ENCODE data around the gene TAF1A. TPM values are rescaled to one million over a fixed set of nuclear protein-coding genes. Genes with fewer than 3 reads are reported as not detected.

Gene TAF1A
- total and polyA plus RNA-seq, 2 of the 8 experiments (the other 6 are each of a cell fraction or from before 2014, with no cell fraction given), result 3.3 to 16.7 TPM

DNA sequence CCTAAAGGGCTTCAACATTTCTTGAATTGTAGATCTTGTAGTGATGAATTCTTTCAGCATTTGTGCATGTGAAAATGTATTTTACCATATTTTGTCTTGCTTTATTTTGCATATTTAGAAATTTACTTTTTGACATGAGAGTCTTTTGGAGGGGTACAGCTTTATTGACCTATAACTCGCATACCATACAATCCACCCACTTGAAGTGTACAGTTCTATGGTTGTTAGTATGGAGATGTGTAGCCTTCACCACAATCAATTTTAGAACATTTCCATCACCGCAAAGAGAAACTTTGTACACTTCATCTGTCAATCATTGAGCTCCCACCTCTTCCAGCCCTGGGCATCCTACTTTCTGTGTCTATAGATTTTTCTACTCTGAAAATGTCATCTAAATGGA is 21.0 kb upstream of the TAF1A start:
- no peak overlapping the region for H2BK15ac ChIP-seq (ENCODE audit: low read length)
- FAIRE-seq (no peak), DNase-seq (ENCODE audit: low read depth in 1 of 2, low spot score in 2 of 2) (no peak)
- no peak overlapping the region for H2AK5ac ChIP-seq (ENCODE audit: low read depth, low read length)
- no peaks in the 10 kb centered on the region for H3K79me2 ChIP-seq (ENCODE audit: control insufficient read depth in 1 of 2, insufficient read depth in 2 of 2, low read length in 2 of 2)
- H2AFZ ChIP-seq (ENCODE audit: low read length), result no peak overlapping the region
- no peak overlapping the region for H4K8ac ChIP-seq (ENCODE audit: extremely low read depth, insufficient read depth, low read length)
- no peak overlapping the region for H3K27ac ChIP-seq (ENCODE audit: low read depth, low read length)
- no peak overlapping the region for H3K9ac ChIP-seq (replicated peaks in 1 of 4; ENCODE audit: extremely low read depth in 1 of 4, low read depth in 3 of 4, low read length in 3 of 4)
- H3K23ac ChIP-seq (ENCODE audit: insufficient read length), result no peak overlapping the region
- H2BK20ac ChIP-seq (ENCODE audit: low read length), result no peak overlapping the region
- H4K5ac ChIP-seq (ENCODE audit: insufficient read length, low read depth, low read length), result no peak overlapping the region
- H2BK5ac ChIP-seq (ENCODE audit: low read depth, low read length), result no peak overlapping the region
- no peak overlapping the region for H4K91ac ChIP-seq (replicated peaks; ENCODE audit: insufficient read length, low read length)
- no peaks in the 10 kb centered on the region for H3K79me1 ChIP-seq (ENCODE audit: low read depth, low read length)
- no peaks in the 10 kb centered on the region for H3K27me3 ChIP-seq (replicated peaks in 1 of 4; ENCODE audit: control insufficient read depth in 3 of 4, extremely low read depth in 1 of 4, insufficient read depth in 3 of 4, low read length in 3 of 4)
- H2BK12ac ChIP-seq (ENCODE audit: low read depth, low read length), result no peak overlapping the region
- no peaks in the 10 kb centered on the region for H3K4me1 ChIP-seq (replicated peaks in 1 of 4; ENCODE audit: control insufficient read depth in 3 of 4, insufficient read depth in 4 of 4, low read length in 3 of 4)
- H3K9me3 ChIP-seq (ENCODE audit: insufficient read depth in 2 of 2, low read depth in 1 of 2, low read length in 1 of 2), result 0 out of 4 replicates have a peak, but pooled peaks cover 2 to 3% of the 10 kb centered on the region in 2 experiments
- H3K4me2 ChIP-seq (ENCODE audit: insufficient read depth in 1 of 2, low read depth in 2 of 2, low read length in 2 of 2), result no peak overlapping the region
- no peaks in the 10 kb centered on the region for H3K36me3 ChIP-seq (ENCODE audit: control insufficient read depth in 2 of 4, insufficient read depth in 4 of 4, low read length in 3 of 4)
- TF ChIP-seq ASH2L (IDR thresholded peaks at IDR 0.05; ENCODE audit: low read length) (no peak), POLR2A (IDR thresholded peaks at IDR 0.05; ENCODE audit: control extremely low read depth in 1 of 2, low read depth in 2 of 2, low read length in 2 of 2) (no peak), JUND (IDR thresholded peaks at IDR 0.05; ENCODE audit: low read length) (no peak), SP4 (IDR thresholded peaks at IDR 0.05; ENCODE audit: low read length) (no peak), KDM1A (IDR thresholded peaks at IDR 0.05; ENCODE audit: borderline replicate concordance, low read length) (no peak), KDM4A (IDR thresholded peaks at IDR 0.05; ENCODE audit: low read depth, low read length, severe bottlenecking) (no peak), CBX8 (IDR thresholded peaks at IDR 0.05; ENCODE audit: borderline replicate concordance, low read depth, low read length) (no peak)
- no peak overlapping the region for H3K4me3 ChIP-seq (ENCODE audit: extremely low read depth in 1 of 4, insufficient read depth in 2 of 4, low read depth in 3 of 4, low read length in 4 of 4)
- 88% methylated on average over 2 of the region's 2 CpGs; no CpG with 5 or more reads in 1 of the 2 experiments for WGBS, 2 experiments (ENCODE audit: extremely low coverage in 1 of 2, insufficient coverage in 1 of 2, insufficient read length in 1 of 2, insufficient replicate concordance in 2 of 2, low coverage in 1 of 2, low lambda C conversion rate in 2 of 2, missing lambda C conversion rate in 1 of 2)
- POLR2A ChIA-PET (ENCODE audit: partially characterized antibody), result no interaction called here
- no peak overlapping the region for H3K18ac ChIP-seq (ENCODE audit: extremely low read depth, low read length)
- H4K20me1 ChIP-seq (replicated peaks in 1 of 2; ENCODE audit: control insufficient read depth in 1 of 2, insufficient read depth in 2 of 2, low read length in 2 of 2), result no peaks in the 10 kb centered on the region
- H3K14ac ChIP-seq (ENCODE audit: insufficient read length), result no peak overlapping the region
- no peak overlapping the region for H3K56ac ChIP-seq (replicated peaks; ENCODE audit: insufficient read length, low read depth, low read length)
- CTCF ChIA-PET (ENCODE audit: partially characterized antibody), result interaction anchor here (0.6 to 1.1 kb wide), 2 partner anchors 33 to 67 kb away, joined by 3 to 4 read pairs; no protein-coding TSS in a partner anchor
- H3K23me2 ChIP-seq (ENCODE audit: low read depth, low read length), result no peaks in the 10 kb centered on the region
- H3K4ac ChIP-seq (replicated peaks; ENCODE audit: insufficient read length, low read depth, low read length), result no peak overlapping the region
- H2BK120ac ChIP-seq (replicated peaks; ENCODE audit: low read depth, low read length), result no peak overlapping the region
